ENCODE measurements around the gene GNS. TPM values are rescaled to one million over a fixed set of nuclear protein-coding genes. Genes with fewer than 3 reads are reported as not detected.
"Not testable (repeated sequence)": the region's sequence is repeated elsewhere in the genome, so short reads cannot be mapped to it uniquely, and the experiment has no call there.

The GNS gene
- total RNA-seq, 1 experiment from 2014 or later, result 85.1 TPM

DNA sequence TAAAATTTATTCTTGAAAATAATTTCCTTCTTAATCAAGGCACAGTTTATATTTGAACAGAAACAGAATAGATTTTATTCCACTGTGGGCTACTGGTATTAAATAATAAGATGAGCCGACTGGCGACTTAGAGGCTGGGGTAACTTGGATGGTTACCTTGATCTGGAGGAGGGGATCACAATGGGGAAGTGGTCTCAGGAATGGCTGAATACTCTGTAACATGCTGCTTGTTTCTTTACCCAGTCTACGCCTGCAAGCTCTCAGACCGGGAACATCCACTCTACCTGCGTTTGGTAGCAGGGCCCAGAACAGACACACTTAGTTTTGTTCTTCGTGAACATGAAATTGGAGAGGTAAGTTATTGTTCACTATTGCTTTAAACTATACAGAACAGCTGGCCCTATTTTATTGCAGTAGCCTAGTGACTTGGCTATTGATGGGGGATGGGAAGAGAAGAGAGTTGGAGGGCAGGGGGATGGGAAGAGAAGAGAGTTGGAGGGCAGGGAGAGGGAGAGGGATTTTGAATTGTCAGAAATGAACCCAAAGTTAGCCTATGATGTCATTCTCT, 67.9 kb downstream of the GNS start:
- Mint-ChIP-seq H3K27me3 (ENCODE audit: unreplicated experiment) (no peaks in the 10 kb centered on the region), H3K27ac (ENCODE audit: unreplicated experiment) (no peak overlapping the region), H3K36me3 (ENCODE audit: insufficient read depth, unreplicated experiment) (peaks cover 87% of the 10 kb centered on the region), H3K4me1 (ENCODE audit: low read depth, unreplicated experiment) (peaks cover 42% of the 10 kb centered on the region), H3K4me3 (ENCODE audit: low read depth, unreplicated experiment) (no peak overlapping the region), H3K9me3 (ENCODE audit: low read depth, unreplicated experiment) (no peaks in the 10 kb centered on the region)
- BruUV-seq (replicated peaks), result no TSS peak
- DNase-seq, result no peak
- CTCF ChIA-PET, result interaction anchor here (0.6 to 1.7 kb wide), 4 partner anchors 11 to 1039 kb away, joined by 4 to 7 read pairs (median 4); no protein-coding TSS in a partner anchor
- intact Hi-C loops (cut with micrococcal nuclease; ENCODE audit: unreplicated experiment), result no loop called here
- TF ChIP-seq, protein P1, sequence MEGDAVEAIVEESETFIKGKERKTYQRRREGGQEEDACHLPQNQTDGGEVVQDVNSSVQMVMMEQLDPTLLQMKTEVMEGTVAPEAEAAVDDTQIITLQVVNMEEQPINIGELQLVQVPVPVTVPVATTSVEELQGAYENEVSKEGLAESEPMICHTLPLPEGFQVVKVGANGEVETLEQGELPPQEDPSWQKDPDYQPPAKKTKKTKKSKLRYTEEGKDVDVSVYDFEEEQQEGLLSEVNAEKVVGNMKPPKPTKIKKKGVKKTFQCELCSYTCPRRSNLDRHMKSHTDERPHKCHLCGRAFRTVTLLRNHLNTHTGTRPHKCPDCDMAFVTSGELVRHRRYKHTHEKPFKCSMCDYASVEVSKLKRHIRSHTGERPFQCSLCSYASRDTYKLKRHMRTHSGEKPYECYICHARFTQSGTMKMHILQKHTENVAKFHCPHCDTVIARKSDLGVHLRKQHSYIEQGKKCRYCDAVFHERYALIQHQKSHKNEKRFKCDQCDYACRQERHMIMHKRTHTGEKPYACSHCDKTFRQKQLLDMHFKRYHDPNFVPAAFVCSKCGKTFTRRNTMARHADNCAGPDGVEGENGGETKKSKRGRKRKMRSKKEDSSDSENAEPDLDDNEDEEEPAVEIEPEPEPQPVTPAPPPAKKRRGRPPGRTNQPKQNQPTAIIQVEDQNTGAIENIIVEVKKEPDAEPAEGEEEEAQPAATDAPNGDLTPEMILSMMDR (IDR thresholded peaks at IDR 0.05; ENCODE audit: unreplicated experiment), result no peak

DNA sequence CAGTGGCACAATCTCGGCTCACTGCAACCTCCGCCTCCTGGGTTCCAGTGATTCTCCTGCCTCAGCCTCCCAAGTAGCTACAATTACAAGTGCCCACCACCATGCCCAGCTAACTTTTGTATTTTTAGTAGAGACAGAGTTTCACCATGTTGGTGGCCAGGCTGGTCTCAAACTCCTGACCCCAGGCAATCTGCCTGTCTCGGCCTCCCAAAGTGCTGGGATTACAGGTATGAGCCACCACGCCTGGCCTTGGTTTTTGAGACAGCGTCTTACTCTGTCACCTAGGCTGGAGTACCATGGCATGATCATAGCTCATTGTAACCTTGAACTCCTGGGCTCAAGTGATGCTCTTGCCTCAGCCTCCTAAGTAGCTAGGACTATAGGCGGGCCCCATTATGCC, 69.0 kb downstream of the GNS start:
- H3K27ac Mint-ChIP-seq (ENCODE audit: unreplicated experiment); H3K9me3 Mint-ChIP-seq (ENCODE audit: low read depth, unreplicated experiment); DNase-seq; BruUV-seq (replicated peaks); H3K4me3 Mint-ChIP-seq (ENCODE audit: low read depth, unreplicated experiment); H3K27me3 Mint-ChIP-seq (ENCODE audit: unreplicated experiment); intact Hi-C loops (cut with micrococcal nuclease; ENCODE audit: unreplicated experiment): not testable (repeated sequence)
- Mint-ChIP-seq H3K36me3 (ENCODE audit: insufficient read depth, unreplicated experiment) (peaks cover 87% of the 10 kb centered on the region), H3K4me1 (ENCODE audit: low read depth, unreplicated experiment) (peaks cover 37% of the 10 kb centered on the region)
- CTCF ChIA-PET, result interaction anchor here (1.5 kb wide), 1 partner anchor 253 kb away, joined by 4 read pairs; no protein-coding TSS in a partner anchor

DNA sequence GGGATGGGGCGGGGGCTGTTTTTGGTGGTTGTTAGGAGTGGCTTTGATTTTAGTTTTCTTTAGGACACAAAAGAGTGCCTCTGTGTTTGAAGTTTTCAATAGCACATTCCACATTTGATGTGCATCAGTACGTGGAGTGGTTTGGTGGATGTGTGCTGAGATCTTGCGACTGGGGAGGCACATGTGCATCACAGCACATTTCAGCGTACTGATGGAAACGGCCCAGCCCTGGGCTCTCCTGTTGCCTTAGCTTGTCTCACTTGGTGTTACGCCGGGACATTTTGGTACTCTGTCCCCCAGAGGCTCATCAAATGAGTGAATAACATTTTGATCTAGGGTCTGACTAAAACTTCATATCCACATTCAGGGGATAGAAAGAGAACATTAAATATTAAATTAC, 70.5 kb downstream of the GNS start:
- peaks cover 30% of the 10 kb centered on the region for H3K4me1 Mint-ChIP-seq (ENCODE audit: low read depth, unreplicated experiment)
- TF ChIP-seq, protein P1 (IDR thresholded peaks at IDR 0.05; ENCODE audit: unreplicated experiment), result no peak
- intact Hi-C loops (cut with micrococcal nuclease; ENCODE audit: unreplicated experiment), result no loop called here
- H3K27ac Mint-ChIP-seq (ENCODE audit: unreplicated experiment), result no peak overlapping the region
- BruUV-seq (replicated peaks), result no TSS peak
- H3K9me3 Mint-ChIP-seq (ENCODE audit: low read depth, unreplicated experiment), result no peaks in the 10 kb centered on the region
- peaks cover 86% of the 10 kb centered on the region for H3K36me3 Mint-ChIP-seq (ENCODE audit: insufficient read depth, unreplicated experiment)
- CTCF ChIA-PET, result interaction anchor here (0.9 kb wide), 1 partner anchor 26 kb away, joined by 3 read pairs; no protein-coding TSS in a partner anchor
- H3K4me3 Mint-ChIP-seq (ENCODE audit: low read depth, unreplicated experiment), result no peak overlapping the region
- no peak for DNase-seq
- H3K27me3 Mint-ChIP-seq (ENCODE audit: unreplicated experiment), result no peaks in the 10 kb centered on the region

DNA sequence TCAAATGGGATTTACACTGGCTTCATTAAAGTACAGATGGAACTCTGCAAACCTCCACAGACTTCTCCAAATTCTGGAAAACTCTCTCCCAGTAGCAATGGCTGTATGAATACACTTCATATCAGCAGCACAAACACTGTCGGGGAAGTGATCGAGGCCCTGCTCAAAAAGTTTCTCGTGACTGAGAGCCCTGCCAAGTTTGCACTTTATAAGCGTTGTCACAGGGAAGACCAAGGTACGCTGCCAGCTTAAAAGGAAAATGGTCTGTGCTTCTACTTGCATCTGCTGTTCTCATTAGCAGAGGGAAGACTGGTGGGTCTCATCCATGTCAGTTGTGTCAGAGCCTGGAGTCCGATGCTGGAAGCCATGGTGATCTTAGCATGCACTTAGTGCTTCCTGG, 71.0 kb downstream of the GNS start:
- TF ChIP-seq, protein P1 (IDR thresholded peaks at IDR 0.05; ENCODE audit: unreplicated experiment), result no peak
- Mint-ChIP-seq H3K27me3 (ENCODE audit: unreplicated experiment) (no peaks in the 10 kb centered on the region), H3K4me1 (ENCODE audit: low read depth, unreplicated experiment) (peaks cover 32% of the 10 kb centered on the region), H3K36me3 (ENCODE audit: insufficient read depth, unreplicated experiment) (peaks cover 85% of the 10 kb centered on the region), H3K4me3 (ENCODE audit: low read depth, unreplicated experiment) (no peak overlapping the region), H3K27ac (ENCODE audit: unreplicated experiment) (no peak overlapping the region), H3K9me3 (ENCODE audit: low read depth, unreplicated experiment) (no peaks in the 10 kb centered on the region)
- intact Hi-C loops (cut with micrococcal nuclease; ENCODE audit: unreplicated experiment), result no loop called here
- CTCF ChIA-PET, result no interaction called here
- no peak for DNase-seq
- no TSS peak for BruUV-seq (replicated peaks)

DNA sequence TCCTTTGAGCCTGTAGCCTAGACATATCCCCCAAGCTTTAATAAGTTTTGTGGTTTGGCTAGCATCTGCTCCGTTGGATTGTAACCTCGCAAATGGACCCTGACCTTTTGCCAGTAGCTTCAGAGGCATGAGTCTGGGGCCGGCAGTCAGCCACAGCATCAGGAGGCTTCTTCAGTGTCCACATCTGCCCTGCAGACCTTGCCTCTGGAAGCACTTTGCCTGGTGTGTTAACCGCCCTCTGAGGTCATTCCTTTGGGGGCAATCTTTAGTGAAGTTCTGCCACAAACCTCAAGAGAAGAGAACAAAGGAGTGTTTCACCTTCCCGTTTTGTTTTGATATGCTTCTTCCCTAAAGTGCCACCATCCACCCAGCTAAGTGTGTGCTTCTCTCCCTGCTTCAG, 71.4 kb downstream of the GNS start:
- intact Hi-C loops (cut with micrococcal nuclease; ENCODE audit: unreplicated experiment), result no loop called here
- no peak overlapping the region for H3K27ac Mint-ChIP-seq (ENCODE audit: unreplicated experiment)
- TF ChIP-seq, protein P1 (IDR thresholded peaks at IDR 0.05; ENCODE audit: unreplicated experiment), result no peak
- peaks cover 36% of the 10 kb centered on the region for H3K4me1 Mint-ChIP-seq (ENCODE audit: low read depth, unreplicated experiment)
- no peak overlapping the region for H3K4me3 Mint-ChIP-seq (ENCODE audit: low read depth, unreplicated experiment)
- H3K36me3 Mint-ChIP-seq (ENCODE audit: insufficient read depth, unreplicated experiment), result peaks cover 84% of the 10 kb centered on the region
- CTCF ChIA-PET, result interaction anchor here (0.7 kb wide), 1 partner anchor 118 kb away, joined by 3 read pairs; no protein-coding TSS in a partner anchor
- no peaks in the 10 kb centered on the region for H3K27me3 Mint-ChIP-seq (ENCODE audit: unreplicated experiment)
- BruUV-seq (replicated peaks), result no TSS peak
- no peak for DNase-seq
- no peaks in the 10 kb centered on the region for H3K9me3 Mint-ChIP-seq (ENCODE audit: low read depth, unreplicated experiment)

Data from Calu3 (cell line).